GM18858 (cell line): ENCODE data around the gene REL.
"Not testable (repeated sequence)": the region's sequence is repeated elsewhere in the genome, so short reads cannot be mapped to it uniquely, and the experiment has no call there.

ENCODE experiments used
- ATAC-seq: cut with Tn5 transposase; IDR thresholded peaks from one replicate; pipeline ENCODE4 v1.9.1; 2021; ENCODE audit not compliant: unreplicated experiment

The REL gene

GRCh38 chr2:60867007-60867406 lies 14.4 kb upstream of the REL start:
- ATAC-seq: no peak

GRCh38 chr2:60867848-60868247 lies 13.5 kb upstream of the REL start:
- ATAC-seq: no peak

GRCh38 chr2:60868589-60869273 lies 12.6 kb upstream of the REL start:
- no peak for ATAC-seq

GRCh38 chr2:60872510-60872928 lies 8.9 kb upstream of the REL start:
- no peak for ATAC-seq

- ATAC-seq: peak; percentile 83
Observed at GRCh38 chr2:60873381-60873780, 8.0 kb upstream of the REL start.

- ATAC-seq: no peak
Observed at GRCh38 chr2:60875520-60875919, 5.9 kb upstream of the REL start.

GRCh38 chr2:60880643-60881046 lies 729 bp upstream of the REL start:
- peak; percentile 1 for ATAC-seq

- no peak for ATAC-seq
Observed at GRCh38 chr2:60882971-60883753, 1.8 kb downstream of the REL start.

GRCh38 chr2:60883896-60884295 lies 2.5 kb downstream of the REL start:
- ATAC-seq: no peak

- no peak for ATAC-seq
Observed at GRCh38 chr2:60884800-60885199, 3.4 kb downstream of the REL start.

- no peak for ATAC-seq
Observed at GRCh38 chr2:60885683-60886082, 4.3 kb downstream of the REL start.

- no peak for ATAC-seq
Observed at GRCh38 chr2:60886991-60887390, 5.6 kb downstream of the REL start.

- no peak for ATAC-seq
Observed at GRCh38 chr2:60888853-60889252, 7.5 kb downstream of the REL start.

- not testable (repeated sequence) for ATAC-seq
Observed at GRCh38 chr2:60889581-60890392, 8.4 kb downstream of the REL start.

- no peak for ATAC-seq
Observed at GRCh38 chr2:60890393-60890707, 9.0 kb downstream of the REL start.

- no peak for ATAC-seq
Observed at GRCh38 chr2:60891180-60891579, 9.8 kb downstream of the REL start.

- no peak for ATAC-seq
Observed at GRCh38 chr2:60898567-60898966, 17.2 kb downstream of the REL start.

- ATAC-seq: peak; percentile 59
Observed at GRCh38 chr2:60899230-60899891, 18.0 kb downstream of the REL start.

GRCh38 chr2:60899892-60900249 lies 18.5 kb downstream of the REL start:
- peak; percentile 39 for ATAC-seq

GRCh38 chr2:60901296-60901695 lies 19.9 kb downstream of the REL start:
- ATAC-seq: not testable (repeated sequence)

- not testable (repeated sequence) for ATAC-seq
Observed at GRCh38 chr2:60905867-60906266, 24.5 kb downstream of the REL start.
